Measurements from ENCODE around the gene SLC7A11. TPM values are rescaled to one million over a fixed set of nuclear protein-coding genes. Genes with fewer than 3 reads are reported as not detected.

SLC7A11 gene
- total RNA-seq, 4 donors from 2014 or later: under 0.01 to 2.5 (median 0.82) TPM; not detected in 1

DNA sequence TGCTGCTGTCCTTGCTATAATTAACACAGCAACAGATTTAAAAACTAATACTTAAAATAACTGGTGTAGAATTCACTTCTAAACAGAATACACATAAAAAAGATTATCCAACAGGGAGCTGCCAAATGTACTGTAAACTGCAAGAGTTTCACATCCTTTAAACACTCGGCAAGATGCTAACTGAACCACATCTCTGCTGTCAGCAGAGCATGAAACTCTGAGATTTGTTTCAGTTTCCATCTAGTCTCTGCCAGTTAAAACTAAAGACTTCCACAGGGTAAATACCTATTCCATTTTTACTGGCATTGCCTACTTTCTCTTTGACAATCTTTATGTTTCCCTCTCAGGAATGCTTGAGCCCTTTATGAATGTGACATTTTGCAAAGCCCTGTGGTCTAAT lies 127.7 kb downstream of the SLC7A11 start:
- DNase-seq: no peak
- Histone ChIP-seq H3K9me3 (no peaks in the 10 kb centered on the region), H3K36me3 (no peaks in the 10 kb centered on the region), H3K27me3 (no peaks in the 10 kb centered on the region), H3K27ac (no peak overlapping the region), H3K4me3 (no peak overlapping the region), H3K4me1 (peaks cover 0 to 12% (median 4%) of the 10 kb centered on the region in 4 donors)
- 32 to 100% methylated on average over 1 of the region's 1 CpG for WGBS, 2 donors (ENCODE audit: low coverage in 1 of 2)
- in situ Hi-C loops (cut with MboI; ENCODE audit: low pct_ligation_motif_present in 1 of 4, low pct_unique_long_range_greater_than_20kb in 1 of 4, low sequenced_read_pairs in 3 of 4) (no loop called here), intact Hi-C loops (cut with DNase I; ENCODE audit: low total_unique reads) (no loop called here)
- TF ChIP-seq, protein P1, sequence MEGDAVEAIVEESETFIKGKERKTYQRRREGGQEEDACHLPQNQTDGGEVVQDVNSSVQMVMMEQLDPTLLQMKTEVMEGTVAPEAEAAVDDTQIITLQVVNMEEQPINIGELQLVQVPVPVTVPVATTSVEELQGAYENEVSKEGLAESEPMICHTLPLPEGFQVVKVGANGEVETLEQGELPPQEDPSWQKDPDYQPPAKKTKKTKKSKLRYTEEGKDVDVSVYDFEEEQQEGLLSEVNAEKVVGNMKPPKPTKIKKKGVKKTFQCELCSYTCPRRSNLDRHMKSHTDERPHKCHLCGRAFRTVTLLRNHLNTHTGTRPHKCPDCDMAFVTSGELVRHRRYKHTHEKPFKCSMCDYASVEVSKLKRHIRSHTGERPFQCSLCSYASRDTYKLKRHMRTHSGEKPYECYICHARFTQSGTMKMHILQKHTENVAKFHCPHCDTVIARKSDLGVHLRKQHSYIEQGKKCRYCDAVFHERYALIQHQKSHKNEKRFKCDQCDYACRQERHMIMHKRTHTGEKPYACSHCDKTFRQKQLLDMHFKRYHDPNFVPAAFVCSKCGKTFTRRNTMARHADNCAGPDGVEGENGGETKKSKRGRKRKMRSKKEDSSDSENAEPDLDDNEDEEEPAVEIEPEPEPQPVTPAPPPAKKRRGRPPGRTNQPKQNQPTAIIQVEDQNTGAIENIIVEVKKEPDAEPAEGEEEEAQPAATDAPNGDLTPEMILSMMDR (IDR thresholded peaks at IDR 0.05): no peak
- TF ChIP-seq POLR2AphosphoS5 (IDR thresholded peaks at IDR 0.05) (no peak), EP300 (IDR thresholded peaks at IDR 0.05; ENCODE audit: low read depth) (no peak), POLR2A (IDR thresholded peaks at IDR 0.05) (no peak)
